H1 (cell line): ENCODE measurements around the gene CFAP92. TPM values are rescaled to one million over a fixed set of nuclear protein-coding genes. Genes with fewer than 3 reads are reported as not detected.

Source experiments
- CHD7 ChIP-seq: fragments of 300-600 bp; sonication (generic); IDR thresholded peaks from 2 replicates; pipeline ENCODE4 v1.7.1; 2012; ENCODE audit warnings: low read length, moderate library complexity, mild to moderate bottlenecking, inconsistent platforms; ENCODE audit not compliant: insufficient replicate concordance
- SAP30 ChIP-seq: fragments of 300-600 bp; sonication (generic); IDR thresholded peaks from 2 replicates; pipeline ENCODE4 v1.7.1; 2012; ENCODE audit warnings: low read length, moderate library complexity, mild to moderate bottlenecking, inconsistent platforms; ENCODE audit not compliant: insufficient read depth, insufficient replicate concordance
- SP4 ChIP-seq: IDR thresholded peaks from 2 replicates; pipeline ENCODE4 v1.6.1; 2012; ENCODE audit warnings: low read length, inconsistent platforms
- TCF12 ChIP-seq: IDR thresholded peaks from 2 replicates; pipeline ENCODE4 v1.6.1; 2011; ENCODE audit warnings: low read depth, mild to moderate bottlenecking, low read length
- YY1 ChIP-seq: IDR thresholded peaks from 2 replicates; pipeline ENCODE4 v1.6.1; 2011; ENCODE audit warnings: low read depth, mild to moderate bottlenecking, low read length
- polyA plus RNA-seq, 7 experiments: library from polyadenylated mRNA; depleted of rRNA in 3 of 7; stranded (reverse) in 5 of 7; unstranded in 2 of 7; fragments of >200 nt in 5 of 7; fragments of 200-250 nt in 2 of 7; gene quantifications; 1 replicate in 5 of 7; 2 replicates in 1 of 7; 4 replicates in 1 of 7; pipeline versions ENCODE4 v1.2.1 to v1.2.3, GENCODE V29; 2011 to 2013; ENCODE audit warnings: missing spikeins in 2 of 7, mixed read lengths in 2 of 7
- total RNA-seq: library from RNA; stranded (reverse); fragmentation: NEBNext Ultra II Directional; extraction: Animal tissue kit (Norgen Biotek cat#: 25700); gene quantifications from 2 replicates; pipeline ENCODE4 v1.2.1, GENCODE V29; 2021

Gene CFAP92
- total and polyA plus RNA-seq, 2 of the 8 experiments (the other 6 are each of a cell fraction or from before 2014, with no cell fraction given) = 0.77 to 2.0 TPM

DNA sequence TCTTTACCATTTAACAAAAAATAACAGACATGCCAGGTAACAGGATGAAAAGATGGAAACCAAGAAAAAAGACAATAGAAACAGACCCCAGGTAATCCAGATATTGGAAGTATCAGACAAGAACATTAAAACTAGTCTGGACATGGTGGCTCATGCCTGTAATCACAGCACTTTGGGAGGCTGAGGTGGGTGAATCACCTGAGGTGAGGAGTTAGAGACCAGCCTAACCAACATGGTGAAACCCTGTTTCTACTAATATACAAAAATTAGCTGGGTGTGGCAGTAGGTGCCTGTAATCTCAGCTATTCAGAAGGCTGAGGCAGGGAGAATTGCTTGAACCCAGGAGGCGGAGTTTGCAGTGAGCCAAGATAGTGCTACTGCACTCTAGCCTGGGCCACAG is 73.9 kb downstream of the CFAP92 start (continued):
- TF ChIP-seq CHD7 (no peak), SP4 (no peak), SAP30 (no peak), TCF12 (no peak), YY1 (no peak)
